ENCODE measurements around the gene REV1.
A peak's percentile ranks its signal among the peaks of the same experiment; 100 is the strongest.
"Not testable (repeated sequence)": the region's sequence is repeated elsewhere in the genome, so short reads cannot be mapped to it uniquely, and the experiment has no call there.

The REV1 gene

GRCh38 chr2:99489761-99490622 lies at the start of gene REV1:
Gene REV1, minus strand, starts transcription at chr2:99490017. Its CDS starts 25,042 bp downstream, at chr2:99464975.
- peak; percentile 93 to 95 for DNase-seq

- DNase-seq = no peak
Observed at GRCh38 chr2:99537910-99538485, 48.2 kb upstream of the REV1 start.

- no peak for DNase-seq
Observed at GRCh38 chr2:99524056-99524455, 34.2 kb upstream of the REV1 start.

GRCh38 chr2:99522157-99522556 lies 32.3 kb upstream of the REV1 start:
- no peak for DNase-seq

- DNase-seq = no peak
Observed at GRCh38 chr2:99520813-99521212, 31.0 kb upstream of the REV1 start.

- DNase-seq = no peak
Observed at GRCh38 chr2:99520195-99520594, 30.4 kb upstream of the REV1 start.

GRCh38 chr2:99514357-99514756 lies 24.5 kb upstream of the REV1 start:
- DNase-seq = no peak

GRCh38 chr2:99512181-99512591 lies 22.4 kb upstream of the REV1 start:
- DNase-seq = no peak

- DNase-seq = no peak
Observed at GRCh38 chr2:99509387-99509786, 19.6 kb upstream of the REV1 start.

- no peak for DNase-seq
Observed at GRCh38 chr2:99507937-99508818, 18.4 kb upstream of the REV1 start.

- DNase-seq = no peak
Observed at GRCh38 chr2:99504844-99505584, 15.2 kb upstream of the REV1 start.

- DNase-seq = not testable (repeated sequence)
Observed at GRCh38 chr2:99503662-99504416, 14.0 kb upstream of the REV1 start.

- DNase-seq = no peak
Observed at GRCh38 chr2:99496021-99496420, 6.2 kb upstream of the REV1 start.

GRCh38 chr2:99495115-99495860 lies 5.5 kb upstream of the REV1 start:
- DNase-seq = no peak

GRCh38 chr2:99492721-99493120 lies 2.9 kb upstream of the REV1 start:
- DNase-seq = no peak

GRCh38 chr2:99490623-99491461 lies 1.0 kb upstream of the REV1 start:
- no peak for DNase-seq

- DNase-seq = peak; percentile 19 to 25
Observed at GRCh38 chr2:99489063-99489760, 605 bp downstream of the REV1 start.

- DNase-seq = no peak
Observed at GRCh38 chr2:99488539-99489062, 1.2 kb downstream of the REV1 start.

GRCh38 chr2:99487906-99488305 lies 1.9 kb downstream of the REV1 start:
- no peak for DNase-seq

Measured in activated CD4-positive, alpha-beta T cell treated with anti-CD3 and anti-CD28 coated beads for 4 hours (primary cell).